Loucy (cell line): ENCODE data around the gene SUCLG2.

Source experiments
- CTCF ChIP-seq: fragments of 200-600 bp; sonication (generic); conservative IDR thresholded peaks from 2 replicates; pipeline ENCODE4 v1.5.1; 2014; ENCODE audit warnings: mild to moderate bottlenecking, antibody characterized with exemption, low read length
- EZH2phosphoT487 ChIP-seq: fragments of 200-600 bp; IDR thresholded peaks from 2 replicates; pipeline ENCODE4 v1.6.1; 2018; ENCODE audit warnings: antibody characterized with exemption, mild to moderate bottlenecking, moderate library complexity, borderline replicate concordance

GRCh38 chr3:67531181-67532101, 123.0 kb downstream of the SUCLG2 start:
- TF ChIP-seq CTCF (no peak), EZH2phosphoT487 (no peak)
